HepG2 (cell line): Measurements from ENCODE around the gene TRIM28. TPM values are rescaled to one million over a fixed set of nuclear protein-coding genes. Genes with fewer than 3 reads are reported as not detected.

ENCODE experiments used
- ATAC-seq: fragments of 200-7000 bp; cut with Tn5 transposase; 3 replicates; pipeline ENCODE4 v1.9.1; 2020; ENCODE audit warnings: mild to moderate bottlenecking, moderate library complexity
- BruUV-seq: library from RNA; stranded (reverse); fragments of 400-500 nt; replicated peaks from 2 replicates; lab custom pipeline; 2021; lab: Mats Ljungman, UMichigan
- CTCF ChIA-PET: fragments of 300-600 bp; formaldehyde crosslinking; extraction: SDS; loops from one replicate; lab custom pipeline; 2021; ENCODE audit warnings: low total read pairs, inconsistent platforms, low intra/inter-chr PET ratio; lab: Yijun Ruan, JAX
- POLR2A ChIA-PET: fragments of 350-600 bp; sonication (Branson Sonifier 250); formaldehyde crosslinking; loops from one replicate; lab custom pipeline; 2020; ENCODE audit warnings: antibody characterized with exemption, inconsistent platforms; lab: Yijun Ruan, JAX
- DNase-seq: peaks from one replicate; pipeline ENCODE4 v3.0.0-alpha.2; 2015; ENCODE audit warnings: low spot score
- FAIRE-seq: peaks from 3 replicates; lab custom pipeline; 2011; peaks lifted over from hg19 to GRCh38; lab: Jason Lieb, UNC
- H2AFZ ChIP-seq: one replicate; pipeline ENCODE4 v1.6.1; 2011; ENCODE audit warnings: low read length, inconsistent platforms
- H3K27ac ChIP-seq: fragments of 300-600 bp; 3 replicates; pipeline ENCODE4 v1.8.0; 2011; ENCODE audit warnings: mixed run types, mild to moderate bottlenecking, mixed read lengths, low read length, inconsistent platforms; ENCODE audit not compliant: insufficient read depth; ENCODE audit errors: extremely low read length
- H3K27me3 ChIP-seq, 2 experiments: fragments of 200-600 bp in 1 of 2; 2 replicates in 1 of 2; 3 replicates in 1 of 2; pipeline versions ENCODE4 v1.6.0 to v1.8.0; 2011; ENCODE audit warnings: low read length in 2 of 2, mild to moderate bottlenecking in 2 of 2, moderate library complexity in 2 of 2, inconsistent platforms in 1 of 2; ENCODE audit not compliant: insufficient read depth in 2 of 2, control insufficient read depth in 1 of 2
- H3K36me3 ChIP-seq, 2 experiments: fragments of 200-600 bp in 1 of 2; replicated peaks in 1 of 2; 2 replicates in 1 of 2; 3 replicates in 1 of 2; pipeline versions ENCODE4 v1.5.1 to v1.8.0; 2011; ENCODE audit warnings: low read length in 2 of 2, inconsistent platforms in 1 of 2; ENCODE audit not compliant: insufficient read depth in 2 of 2, control insufficient read depth in 1 of 2
- H3K4me1 ChIP-seq: 2 replicates; pipeline ENCODE4 v1.5.1; 2012; ENCODE audit warnings: low read length, inconsistent platforms; ENCODE audit not compliant: insufficient read depth
- H3K4me2 ChIP-seq: 2 replicates; pipeline ENCODE4 v1.6.0; 2011; ENCODE audit warnings: low read depth, low read length, inconsistent platforms
- H3K4me3 ChIP-seq, 3 experiments: fragments of 200-600 bp in 1 of 3; sonication (generic), shearing (Covaris generic) in 1 of 3; replicated peaks in 1 of 3; 2 replicates each; pipeline ENCODE4 v1.5.1; 2011 to 2016; ENCODE audit warnings: low read length in 3 of 3, inconsistent platforms in 2 of 3, low read depth in 2 of 3, mild to moderate bottlenecking in 2 of 3, control low read depth in 1 of 3, mixed read lengths in 1 of 3; ENCODE audit not compliant: insufficient read depth in 1 of 3
- H3K79me2 ChIP-seq: one replicate; pipeline ENCODE4 v1.6.1; 2011; ENCODE audit warnings: low read length, inconsistent platforms; ENCODE audit not compliant: insufficient read depth
- H3K9ac ChIP-seq: 2 replicates; pipeline ENCODE4 v1.6.0; 2011; ENCODE audit warnings: mild to moderate bottlenecking, low read depth, low read length, inconsistent platforms; ENCODE audit not compliant: insufficient read depth
- H3K9me3 ChIP-seq: 2 replicates; pipeline ENCODE4 v1.5.1; 2012; ENCODE audit warnings: mild to moderate bottlenecking, low read length
- H4K20me1 ChIP-seq: 2 replicates; pipeline ENCODE4 v1.6.0; 2011; ENCODE audit warnings: inconsistent platforms, mild to moderate bottlenecking, low read length, moderate library complexity; ENCODE audit not compliant: insufficient read depth
- AGO2 ChIP-seq: fragments of 200-400 bp; formaldehyde crosslinking; optimal IDR thresholded peaks from 2 replicates; pipeline ENCODE3; 2017; ENCODE audit warnings: mild to moderate bottlenecking, low read depth, low read length, moderate library complexity
- HOXA3 ChIP-seq: sonication (generic); formaldehyde crosslinking; IDR thresholded peaks from 2 replicates; pipeline ENCODE4 v1.5.0; 2020; ENCODE audit warnings: missing genetic modification reagents
- IRX3 ChIP-seq: sonication (generic); formaldehyde crosslinking; IDR thresholded peaks from 2 replicates; pipeline ENCODE4 v1.8.1; 2023; ENCODE audit warnings: mild to moderate bottlenecking, low read depth, missing genetic modification reagents, borderline replicate concordance
- KAT8 ChIP-seq: IDR thresholded peaks from 2 replicates; pipeline ENCODE4 v1.6.1; 2016; ENCODE audit warnings: missing genetic modification reagents, missing compliant biosample characterization
- POLR2G ChIP-seq: fragments of 200-400 bp; formaldehyde crosslinking; IDR thresholded peaks from 2 replicates; pipeline ENCODE4 v1.6.1; 2018; ENCODE audit warnings: mild to moderate bottlenecking, low read depth, low read length, moderate library complexity
- PTBP1 ChIP-seq: fragments of 200-400 bp; formaldehyde crosslinking; IDR thresholded peaks from 2 replicates; pipeline ENCODE4 v1.6.1; 2018; ENCODE audit warnings: low read length, low read depth; ENCODE audit not compliant: poor library complexity, severe bottlenecking
- ZNF550 ChIP-seq: sonication (generic); formaldehyde crosslinking; IDR thresholded peaks from 2 replicates; pipeline ENCODE4 v1.4.0; 2020; ENCODE audit warnings: mild to moderate bottlenecking, missing genetic modification reagents, borderline replicate concordance
- ZNF768 ChIP-seq: sonication (generic); formaldehyde crosslinking; IDR thresholded peaks from 2 replicates; pipeline ENCODE4 v1.4.0; 2020; ENCODE audit warnings: missing genetic modification reagents
- WGBS: methylation state at CpG from one replicate; pipeline ENCODE4 v1.1.6; 2017; ENCODE audit warnings: low lambda C conversion rate; 5-methylcytosine and 5-hydroxymethylcytosine counted together
- in situ Hi-C: cut with HindIII; loops from 2 replicates; pipeline ENCODE4 v1.10.0; 2017; ENCODE audit warnings: low pct_unique_long_range_greater_than_20kb; ENCODE audit not compliant: extremely low pct_ligation_motif_present
- intact Hi-C: fragments of 100-400 bp; cut with micrococcal nuclease; formaldehyde crosslinking; loops from one replicate; pipeline ENCODE4 v1.10.0; 2022; ENCODE audit not compliant: unreplicated experiment
- polyA plus RNA-seq, 8 experiments: library from polyadenylated mRNA; depleted of rRNA in 3 of 8; stranded (reverse) in 7 of 8; unstranded in 1 of 8; fragments of >200 nt; fragmentation: Illumina TruSeq in 4 of 8; extraction: Trizol in 4 of 8; gene quantifications; 2 replicates each; pipeline versions ENCODE4 v1.2.1 to v1.2.3, GENCODE V29; 2011 to 2016; ENCODE audit warnings: low read depth in 4 of 8, missing spikeins in 1 of 8, mixed read lengths in 1 of 8; ENCODE audit not compliant: insufficient read depth in 1 of 8
- total RNA-seq, 5 experiments: library from RNA; depleted of rRNA; stranded (reverse); fragments of >200 nt; fragmentation: Illumina TruSeq; extraction: Trizol; gene quantifications; 2 replicates each; pipeline ENCODE4 v1.2.3, GENCODE V29; 2016; ENCODE audit warnings: low read depth in 1 of 5
- TF ChIP-seq, protein P1 (sequence below): sonication (generic); formaldehyde crosslinking; conservative IDR thresholded peaks from 2 replicates; pipeline ENCODE4 v1.8.0; 2022; ENCODE audit warnings: missing genetic modification reagents
- TF ChIP-seq, protein P2 (sequence below): sonication (generic); formaldehyde crosslinking; IDR thresholded peaks from 2 replicates; pipeline ENCODE4 v1.4.0; 2020; ENCODE audit warnings: low read depth, missing genetic modification reagents
- TF ChIP-seq, protein P3 (sequence below): sonication (generic); formaldehyde crosslinking; IDR thresholded peaks from 2 replicates; pipeline ENCODE4 v1.4.0; 2020; ENCODE audit warnings: missing genetic modification reagents

The TRIM28 gene
- total and polyA plus RNA-seq, 2 of the 13 experiments (the other 11 are each of a cell fraction or from before 2014, with no cell fraction given), result 361 to 439 TPM

DNA sequence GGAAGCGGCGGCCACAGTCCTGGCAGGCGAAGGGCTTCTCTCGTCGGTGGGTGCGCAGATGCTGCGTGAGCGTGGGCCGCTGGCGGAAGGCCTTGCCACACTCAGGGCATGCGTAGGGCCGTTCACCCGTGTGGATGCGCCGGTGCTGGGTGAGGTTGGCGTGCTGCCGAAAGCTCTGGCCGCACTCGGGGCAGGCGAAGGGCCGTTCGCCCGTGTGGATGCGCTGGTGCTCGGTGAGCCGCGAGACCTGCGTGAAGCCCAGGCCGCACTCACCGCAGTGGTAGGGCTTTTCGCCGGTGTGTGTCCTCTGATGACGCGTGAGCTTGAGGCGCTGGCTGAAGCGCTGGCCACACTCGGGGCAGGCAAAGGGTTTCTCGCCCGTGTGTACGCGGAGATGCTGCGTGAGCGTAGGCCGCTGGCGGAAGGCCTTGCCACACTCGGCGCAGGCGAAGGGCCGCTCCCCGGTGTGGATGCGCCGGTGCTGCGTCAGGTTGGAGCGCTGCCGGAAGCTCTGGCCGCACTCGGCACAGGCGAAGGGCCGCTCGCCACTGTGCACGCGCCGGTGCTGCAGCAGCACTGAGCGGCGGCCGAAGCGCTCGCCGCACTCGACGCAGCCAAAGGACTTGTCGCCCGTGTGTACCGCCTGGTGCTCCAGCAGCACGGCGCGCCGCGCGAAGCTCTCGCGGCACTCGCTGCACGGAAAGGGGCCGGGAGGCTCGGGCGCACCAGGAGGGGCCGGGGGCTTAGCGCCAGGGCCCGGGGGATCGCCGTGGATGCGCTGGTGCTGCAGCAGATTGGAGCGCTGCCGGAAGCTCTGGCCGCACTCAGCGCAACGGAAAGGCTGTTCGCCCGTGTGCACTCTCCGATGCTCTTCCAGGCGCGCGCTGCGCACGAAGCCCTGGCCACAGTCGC is 18.5 kb downstream of the TRIM28 start (continued):
- no peak for TF ChIP-seq KAT8 (CRISPR knock-in tag)
- TF ChIP-seq, protein P1, sequence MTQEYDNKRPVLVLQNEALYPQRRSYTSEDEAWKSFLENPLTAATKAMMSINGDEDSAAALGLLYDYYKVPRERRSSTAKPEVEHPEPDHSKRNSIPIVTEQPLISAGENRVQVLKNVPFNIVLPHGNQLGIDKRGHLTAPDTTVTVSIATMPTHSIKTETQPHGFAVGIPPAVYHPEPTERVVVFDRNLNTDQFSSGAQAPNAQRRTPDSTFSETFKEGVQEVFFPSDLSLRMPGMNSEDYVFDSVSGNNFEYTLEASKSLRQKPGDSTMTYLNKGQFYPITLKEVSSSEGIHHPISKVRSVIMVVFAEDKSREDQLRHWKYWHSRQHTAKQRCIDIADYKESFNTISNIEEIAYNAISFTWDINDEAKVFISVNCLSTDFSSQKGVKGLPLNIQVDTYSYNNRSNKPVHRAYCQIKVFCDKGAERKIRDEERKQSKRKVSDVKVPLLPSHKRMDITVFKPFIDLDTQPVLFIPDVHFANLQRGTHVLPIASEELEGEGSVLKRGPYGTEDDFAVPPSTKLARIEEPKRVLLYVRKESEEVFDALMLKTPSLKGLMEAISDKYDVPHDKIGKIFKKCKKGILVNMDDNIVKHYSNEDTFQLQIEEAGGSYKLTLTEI (CRISPR knock-in tag), result no peak
- peak; percentile 39; the same call in 1 of the 2 replicates for TF ChIP-seq HOXA3 (CRISPR knock-in tag)
- peak; percentile 3; the same call in 1 of the 2 replicates for TF ChIP-seq POLR2G
- TF ChIP-seq IRX3 (CRISPR knock-in tag), result 0 out of 2 replicates have a peak, but pooled peaks have one; percentile 40

DNA sequence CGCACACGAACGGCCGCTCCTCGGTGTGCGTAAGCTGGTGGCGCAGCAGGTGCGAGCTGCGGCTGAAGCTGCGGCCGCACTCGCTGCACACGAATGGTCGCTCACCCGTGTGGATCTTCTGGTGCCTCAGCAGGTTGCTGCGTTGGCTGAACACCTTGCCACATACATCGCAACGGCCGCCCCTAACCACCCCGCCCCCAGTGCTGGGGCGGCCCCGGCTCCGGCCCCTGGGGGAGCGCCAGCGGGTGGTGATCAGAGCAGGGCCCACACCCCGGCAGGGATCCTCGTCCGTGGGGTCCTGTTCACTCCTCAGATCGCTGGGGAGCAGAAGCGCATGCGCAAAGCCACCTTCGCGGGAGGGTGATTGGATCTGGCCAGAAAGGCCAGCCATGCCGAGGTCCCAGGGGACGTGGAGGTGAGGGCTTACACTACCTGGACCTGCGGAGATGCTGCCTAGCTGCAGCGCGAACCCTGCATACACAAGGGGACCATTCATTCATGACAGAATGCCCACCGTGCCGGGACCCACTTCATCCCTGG is 19.2 kb downstream of the TRIM28 start:
- ATAC-seq (no peak), DNase-seq (no peak), FAIRE-seq (no peak)
- Histone ChIP-seq H3K9ac (no peak overlapping the region), H2AFZ (no peak overlapping the region), H3K27ac (no peak overlapping the region), H3K79me2 (peaks cover 11% of the 10 kb centered on the region), H3K4me1 (peaks cover 20% of the 10 kb centered on the region), H3K36me3 (no peaks in the 10 kb centered on the region; a peak in 1 of 5 replicates), H3K4me3 (no peak overlapping the region), H3K27me3 (no peaks in the 10 kb centered on the region), H4K20me1 (no peaks in the 10 kb centered on the region), H3K9me3 (no peaks in the 10 kb centered on the region), H3K4me2 (no peak overlapping the region)
- TF ChIP-seq ZNF550 (CRISPR knock-in tag) (no peak), POLR2G (peak; percentile 0; the same call in 1 of the 2 replicates), PTBP1 (no peak), AGO2 (peak; percentile 11), ZNF768 (CRISPR knock-in tag) (no peak)
- TF ChIP-seq, protein P2, sequence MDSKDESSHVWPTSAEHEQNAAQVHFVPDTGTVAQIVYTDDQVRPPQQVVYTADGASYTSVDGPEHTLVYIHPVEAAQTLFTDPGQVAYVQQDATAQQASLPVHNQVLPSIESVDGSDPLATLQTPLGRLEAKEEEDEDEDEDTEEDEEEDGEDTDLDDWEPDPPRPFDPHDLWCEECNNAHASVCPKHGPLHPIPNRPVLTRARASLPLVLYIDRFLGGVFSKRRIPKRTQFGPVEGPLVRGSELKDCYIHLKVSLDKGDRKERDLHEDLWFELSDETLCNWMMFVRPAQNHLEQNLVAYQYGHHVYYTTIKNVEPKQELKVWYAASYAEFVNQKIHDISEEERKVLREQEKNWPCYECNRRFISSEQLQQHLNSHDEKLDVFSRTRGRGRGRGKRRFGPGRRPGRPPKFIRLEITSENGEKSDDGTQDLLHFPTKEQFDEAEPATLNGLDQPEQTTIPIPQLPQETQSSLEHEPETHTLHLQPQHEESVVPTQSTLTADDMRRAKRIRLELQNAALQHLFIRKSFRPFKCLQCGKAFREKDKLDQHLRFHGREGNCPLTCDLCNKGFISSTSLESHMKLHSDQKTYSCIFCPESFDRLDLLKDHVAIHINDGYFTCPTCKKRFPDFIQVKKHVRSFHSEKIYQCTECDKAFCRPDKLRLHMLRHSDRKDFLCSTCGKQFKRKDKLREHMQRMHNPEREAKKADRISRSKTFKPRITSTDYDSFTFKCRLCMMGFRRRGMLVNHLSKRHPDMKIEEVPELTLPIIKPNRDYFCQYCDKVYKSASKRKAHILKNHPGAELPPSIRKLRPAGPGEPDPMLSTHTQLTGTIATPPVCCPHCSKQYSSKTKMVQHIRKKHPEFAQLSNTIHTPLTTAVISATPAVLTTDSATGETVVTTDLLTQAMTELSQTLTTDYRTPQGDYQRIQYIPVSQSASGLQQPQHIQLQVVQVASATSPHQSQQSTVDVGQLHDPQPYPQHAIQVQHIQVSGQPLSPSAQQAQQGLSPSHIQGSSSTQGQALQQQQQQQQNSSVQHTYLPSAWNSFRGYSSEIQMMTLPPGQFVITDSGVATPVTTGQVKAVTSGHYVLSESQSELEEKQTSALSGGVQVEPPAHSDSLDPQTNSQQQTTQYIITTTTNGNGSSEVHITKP, result no peak
- TF ChIP-seq, protein P3, sequence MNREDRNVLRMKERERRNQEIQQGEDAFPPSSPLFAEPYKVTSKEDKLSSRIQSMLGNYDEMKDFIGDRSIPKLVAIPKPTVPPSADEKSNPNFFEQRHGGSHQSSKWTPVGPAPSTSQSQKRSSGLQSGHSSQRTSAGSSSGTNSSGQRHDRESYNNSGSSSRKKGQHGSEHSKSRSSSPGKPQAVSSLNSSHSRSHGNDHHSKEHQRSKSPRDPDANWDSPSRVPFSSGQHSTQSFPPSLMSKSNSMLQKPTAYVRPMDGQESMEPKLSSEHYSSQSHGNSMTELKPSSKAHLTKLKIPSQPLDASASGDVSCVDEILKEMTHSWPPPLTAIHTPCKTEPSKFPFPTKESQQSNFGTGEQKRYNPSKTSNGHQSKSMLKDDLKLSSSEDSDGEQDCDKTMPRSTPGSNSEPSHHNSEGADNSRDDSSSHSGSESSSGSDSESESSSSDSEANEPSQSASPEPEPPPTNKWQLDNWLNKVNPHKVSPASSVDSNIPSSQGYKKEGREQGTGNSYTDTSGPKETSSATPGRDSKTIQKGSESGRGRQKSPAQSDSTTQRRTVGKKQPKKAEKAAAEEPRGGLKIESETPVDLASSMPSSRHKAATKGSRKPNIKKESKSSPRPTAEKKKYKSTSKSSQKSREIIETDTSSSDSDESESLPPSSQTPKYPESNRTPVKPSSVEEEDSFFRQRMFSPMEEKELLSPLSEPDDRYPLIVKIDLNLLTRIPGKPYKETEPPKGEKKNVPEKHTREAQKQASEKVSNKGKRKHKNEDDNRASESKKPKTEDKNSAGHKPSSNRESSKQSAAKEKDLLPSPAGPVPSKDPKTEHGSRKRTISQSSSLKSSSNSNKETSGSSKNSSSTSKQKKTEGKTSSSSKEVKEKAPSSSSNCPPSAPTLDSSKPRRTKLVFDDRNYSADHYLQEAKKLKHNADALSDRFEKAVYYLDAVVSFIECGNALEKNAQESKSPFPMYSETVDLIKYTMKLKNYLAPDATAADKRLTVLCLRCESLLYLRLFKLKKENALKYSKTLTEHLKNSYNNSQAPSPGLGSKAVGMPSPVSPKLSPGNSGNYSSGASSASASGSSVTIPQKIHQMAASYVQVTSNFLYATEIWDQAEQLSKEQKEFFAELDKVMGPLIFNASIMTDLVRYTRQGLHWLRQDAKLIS (CRISPR knock-in tag), result no peak
- intact Hi-C loops, result no loop called here
- ChIA-PET CTCF (no interaction called here), POLR2A (no interaction called here)
- 99% methylated on average over 40 of the region's 40 CpGs for WGBS
- in situ Hi-C loops, result no loop called here
- no TSS peak for BruUV-seq
